SK-N-SH (cell line): ENCODE measurements around the gene ARPC2. TPM values are rescaled to one million over a fixed set of nuclear protein-coding genes. Genes with fewer than 3 reads are reported as not detected.
A peak's percentile ranks its signal among the peaks of the same experiment; 100 is the strongest.

Experiments used
- CTCF ChIA-PET: fragments of 300-600, 350-600 bp; formaldehyde crosslinking; extraction: SDS; loops from one replicate; lab custom pipeline; 2021; lab: Yijun Ruan, JAX
- POLR2A ChIA-PET: fragments of 350-600 bp; sonication (Branson Sonifier 250); formaldehyde crosslinking; extraction: SDS; loops from one replicate; lab custom pipeline; 2020; ENCODE audit warnings: antibody characterized with exemption, inconsistent platforms; lab: Yijun Ruan, JAX
- DNase-seq: peaks from one replicate; pipeline ENCODE4 v3.0.0; 2012
- H2AFZ ChIP-seq: fragments of 200-600 bp; sonication (generic); 2 replicates; pipeline ENCODE4 v1.8.1; 2016; ENCODE audit warnings: antibody characterized with exemption, mild to moderate bottlenecking, low read depth
- H3F3A ChIP-seq: fragments of 200-600 bp; sonication (generic); replicated peaks from 2 replicates; pipeline ENCODE3; 2016; ENCODE audit warnings: antibody characterized with exemption, mild to moderate bottlenecking; ENCODE audit not compliant: insufficient read depth
- H3K27ac ChIP-seq, 2 experiments: fragments of 200-500 bp in 1 of 2; fragments of 200-600 bp in 1 of 2; sonication (Bioruptor generic) in 1 of 2; sonication (generic), shearing (Covaris generic) in 1 of 2; 2 replicates each; pipeline versions ENCODE4 v1.5.1 to v1.6.1; 2014 to 2016; ENCODE audit warnings: low read depth in 2 of 2, inconsistent platforms in 1 of 2, low read length in 1 of 2, mild to moderate bottlenecking in 1 of 2, mixed read lengths in 1 of 2
- H3K27me3 ChIP-seq: fragments of 200-600 bp; sonication (generic), shearing (Covaris generic); 2 replicates; pipeline ENCODE4 v1.6.1; 2016; ENCODE audit warnings: mixed run types; ENCODE audit not compliant: insufficient read depth
- H3K36me3 ChIP-seq, 2 experiments: fragments of 200-500 bp in 1 of 2; fragments of 200-600 bp in 1 of 2; sonication (Bioruptor generic) in 1 of 2; sonication (generic) in 1 of 2; replicated peaks in 1 of 2; 2 replicates each; pipeline versions ENCODE3 to v1.5.1; 2014 to 2016; ENCODE audit warnings: low read length in 1 of 2, mild to moderate bottlenecking in 1 of 2; ENCODE audit not compliant: insufficient read depth in 2 of 2, control insufficient read depth in 1 of 2
- H3K4me1 ChIP-seq, 2 experiments: fragments of 200-500 bp in 1 of 2; fragments of 200-600 bp in 1 of 2; sonication (Bioruptor generic) in 1 of 2; sonication (generic), shearing (Covaris generic) in 1 of 2; 2 replicates each; pipeline versions ENCODE4 v1.5.1 to v1.6.1; 2014 to 2016; ENCODE audit warnings: low read depth in 1 of 2, low read length in 1 of 2, mixed run types in 1 of 2; ENCODE audit not compliant: insufficient read depth in 2 of 2, control insufficient read depth in 1 of 2
- H3K4me2 ChIP-seq: fragments of 200-600 bp; sonication (generic), shearing (Covaris generic); 2 replicates; pipeline ENCODE4 v1.6.1; 2017; ENCODE audit warnings: mixed run types
- H3K4me3 ChIP-seq, 2 experiments: fragments of 200-500 bp in 1 of 2; fragments of 200-600 bp in 1 of 2; sonication (Bioruptor generic) in 1 of 2; sonication (generic), shearing (Covaris generic) in 1 of 2; 2 replicates each; pipeline versions ENCODE4 v1.5.1 to v1.8.1; 2014 to 2016; ENCODE audit warnings: low read depth in 2 of 2, inconsistent platforms in 1 of 2, low read length in 1 of 2, mild to moderate bottlenecking in 1 of 2, mixed read lengths in 1 of 2, moderate library complexity in 1 of 2
- H3K79me2 ChIP-seq: fragments of 200-600 bp; sonication (generic); 2 replicates; pipeline ENCODE4 v1.8.1; 2017; ENCODE audit warnings: mild to moderate bottlenecking; ENCODE audit not compliant: insufficient read depth
- H3K9ac ChIP-seq: fragments of 200-600 bp; sonication (generic); 2 replicates; pipeline ENCODE4 v1.6.1; 2017; ENCODE audit warnings: mixed run types
- H3K9me2 ChIP-seq: fragments of 200-600 bp; sonication (generic); 2 replicates; pipeline ENCODE4 v1.6.1; 2017; ENCODE audit warnings: mixed run types
- H3K9me3 ChIP-seq: fragments of 200-600 bp; sonication (generic); 2 replicates; pipeline ENCODE4 v1.6.1; 2017; ENCODE audit warnings: mixed run types, mild to moderate bottlenecking, moderate library complexity
- H4K20me1 ChIP-seq: fragments of 200-600 bp; sonication (generic); 2 replicates; pipeline ENCODE4 v1.6.1; 2017; ENCODE audit warnings: mild to moderate bottlenecking, mixed run types; ENCODE audit not compliant: insufficient read depth
- CHD2 ChIP-seq: fragments of 150-350 bp; IDR thresholded peaks from 2 replicates; pipeline ENCODE4 v1.6.1; 2018; ENCODE audit warnings: low read length; ENCODE audit not compliant: partially characterized antibody
- CTCF ChIP-seq: fragments of 200-600 bp; sonication (generic); IDR thresholded peaks from 2 replicates; pipeline ENCODE4 v1.6.1; 2017; ENCODE audit warnings: antibody characterized with exemption, mild to moderate bottlenecking, moderate library complexity
- EP300 ChIP-seq, 2 experiments: IDR thresholded peaks; 2 replicates each; pipeline versions ENCODE4 v1.4.0 to v1.6.1; 2012; ENCODE audit warnings: borderline replicate concordance in 1 of 2, low read depth in 1 of 2, low read length in 1 of 2
- EZH2phosphoT487 ChIP-seq: fragments of 200-600 bp; sonication (generic); IDR thresholded peaks from 2 replicates; pipeline ENCODE4 v1.6.1; 2017; ENCODE audit warnings: low read depth, mixed run types, mild to moderate bottlenecking, antibody characterized with exemption, moderate library complexity, borderline replicate concordance
- FOXM1 ChIP-seq: IDR thresholded peaks from 2 replicates; pipeline ENCODE4 v1.4.0; 2012; ENCODE audit warnings: low read depth, mild to moderate bottlenecking
- GABPA ChIP-seq: IDR thresholded peaks from 2 replicates; pipeline ENCODE4 v1.4.0; 2012; ENCODE audit warnings: low read depth, mild to moderate bottlenecking
- MEF2A ChIP-seq: IDR thresholded peaks from 2 replicates; pipeline ENCODE4 v1.4.0; 2012; ENCODE audit warnings: low read depth, borderline replicate concordance
- MXI1 ChIP-seq: IDR thresholded peaks from 2 replicates; pipeline ENCODE4 v1.6.1; 2012; ENCODE audit warnings: mild to moderate bottlenecking, low read depth, low read length, improper control_type of control experiment
- NFIC ChIP-seq: IDR thresholded peaks from 2 replicates; pipeline ENCODE4 v1.4.0; 2012; ENCODE audit warnings: borderline replicate concordance
- POLR2AphosphoS5 ChIP-seq: IDR thresholded peaks from 2 replicates; pipeline ENCODE4 v1.6.1; 2012; ENCODE audit warnings: low read depth, low read length
- RAD21 ChIP-seq: IDR thresholded peaks from 2 replicates; pipeline ENCODE4 v1.6.1; 2012; ENCODE audit warnings: mild to moderate bottlenecking, low read length
- REST ChIP-seq: IDR thresholded peaks from 2 replicates; pipeline ENCODE4 v1.6.1; 2012; ENCODE audit warnings: mild to moderate bottlenecking, low read depth, low read length, moderate library complexity
- SIN3A ChIP-seq: IDR thresholded peaks from 2 replicates; pipeline ENCODE4 v1.6.1; 2012; ENCODE audit warnings: low read depth, mild to moderate bottlenecking, low read length, moderate library complexity, borderline replicate concordance
- TEAD4 ChIP-seq: IDR thresholded peaks from 2 replicates; pipeline ENCODE4 v1.4.0; 2012; ENCODE audit warnings: mild to moderate bottlenecking, borderline replicate concordance; ENCODE audit not compliant: insufficient read depth
- YY1 ChIP-seq: IDR thresholded peaks from 2 replicates; pipeline ENCODE4 v1.4.0; 2012; ENCODE audit warnings: low read depth, mild to moderate bottlenecking
- WGBS: methylation state at CpG from one replicate; pipeline ENCODE4 v1.1.6; 2017; ENCODE audit warnings: low lambda C conversion rate; 5-methylcytosine and 5-hydroxymethylcytosine counted together
- polyA plus RNA-seq, 3 experiments: library from polyadenylated mRNA; depleted of rRNA; stranded (reverse); fragments of >200 nt; gene quantifications; 2 replicates each; pipeline ENCODE4 v1.2.3, GENCODE V29; 2012
- TF ChIP-seq, protein P1 (sequence below): fragments of 150-350 bp; IDR thresholded peaks from 2 replicates; pipeline ENCODE4 v1.6.1; 2016; ENCODE audit warnings: mild to moderate bottlenecking, low read depth, low read length

ARPC2 gene
- polyA plus RNA-seq, 1 of the 3 experiments (the other 2 are of a cell fraction), result 319 TPM

DNA sequence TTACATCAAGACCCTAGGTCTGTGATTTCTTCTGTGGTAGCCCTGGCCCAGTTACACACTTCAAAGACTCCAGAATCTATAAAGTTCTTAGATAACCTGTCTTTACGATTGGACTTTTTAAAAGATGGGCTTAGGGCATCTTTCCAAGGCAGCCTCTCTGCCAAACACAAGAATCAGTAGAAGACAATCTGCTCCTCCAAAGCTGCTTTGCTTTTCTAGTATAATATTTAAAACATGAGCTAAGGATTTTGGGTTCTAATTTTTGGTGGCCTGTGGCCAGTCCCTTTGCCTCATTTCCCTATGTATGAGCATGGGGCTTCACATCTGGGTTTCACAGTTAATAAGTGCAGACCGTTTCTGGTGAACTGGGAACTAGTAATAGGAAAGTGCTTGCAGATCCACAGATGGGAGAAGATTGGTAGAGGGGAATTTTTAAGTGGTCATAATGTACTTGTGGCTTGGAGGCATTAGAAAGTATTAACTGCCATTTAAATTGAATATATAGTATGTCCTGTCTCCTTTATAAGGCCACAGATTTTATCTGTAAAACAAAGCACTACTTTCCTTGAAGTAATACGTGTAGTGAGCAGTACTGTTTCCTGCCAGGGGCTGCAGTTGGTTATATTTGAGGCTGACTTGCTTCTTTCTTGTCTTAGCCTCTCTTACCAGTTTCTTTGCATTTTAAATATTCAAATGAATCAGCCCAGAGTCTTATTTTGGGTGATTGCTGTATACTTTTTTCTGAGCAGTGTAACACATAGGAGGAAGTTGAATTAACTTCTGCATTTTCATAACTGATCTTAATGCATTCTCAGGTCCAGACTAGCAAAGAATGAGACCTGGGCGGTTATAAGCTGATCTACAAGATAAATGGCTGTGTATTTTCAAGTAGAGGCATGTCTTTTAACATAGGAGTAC, 1.5 kb downstream of the ARPC2 start:
- H3K9ac ChIP-seq, result peak overlapping the region; percentile 96
- peak overlapping the region; percentile 83 to 94 for H3K4me3 ChIP-seq
- H3K4me2 ChIP-seq, result peak overlapping the region; percentile 84
- peaks cover 57% of the 10 kb centered on the region for H4K20me1 ChIP-seq
- H3K9me3 ChIP-seq, result no peaks in the 10 kb centered on the region
- ChIA-PET POLR2A (interaction anchor here (0.9 kb wide), 1 partner anchor 10 kb away, joined by 3 read pairs; no protein-coding TSS in a partner anchor), CTCF (interaction anchor here (1.0 to 1.1 kb wide), 3 partner anchors 30 to 36 kb away, joined by 3 read pairs; no protein-coding TSS in a partner anchor)
- no peaks in the 10 kb centered on the region for H3K27me3 ChIP-seq
- peak overlapping the region; percentile 87 to 94; a peak in 3 of 4 replicates for H3K27ac ChIP-seq
- WGBS, result 13% methylated on average over 4 of the region's 4 CpGs
- H3K9me2 ChIP-seq, result no peaks in the 10 kb centered on the region
- peaks cover 70% of the 10 kb centered on the region for H3K79me2 ChIP-seq
- H2AFZ ChIP-seq, result no peak overlapping the region
- peaks cover 26 to 27% of the 10 kb centered on the region in 2 experiments for H3K36me3 ChIP-seq
- H3K4me1 ChIP-seq, result peaks cover 20 to 28% of the 10 kb centered on the region in 2 experiments
- TF ChIP-seq SIN3A, result no peak
- peak in 1 of 2 experiments; percentile 16; a peak in 1 of 4 replicates for TF ChIP-seq EP300 (IDR thresholded peaks at IDR 0.05; ENCODE audit: borderline replicate concordance in 1 of 2, low read depth in 1 of 2, low read length in 1 of 2)
- no peak for TF ChIP-seq FOXM1
- peak; percentile 32; the same call in 1 of the 2 replicates for TF ChIP-seq MXI1
- TF ChIP-seq, all 33 proteins: peak for 2
- H3F3A ChIP-seq, result peaks cover 8% of the 10 kb centered on the region
- peak; percentile 58 for DNase-seq

DNA sequence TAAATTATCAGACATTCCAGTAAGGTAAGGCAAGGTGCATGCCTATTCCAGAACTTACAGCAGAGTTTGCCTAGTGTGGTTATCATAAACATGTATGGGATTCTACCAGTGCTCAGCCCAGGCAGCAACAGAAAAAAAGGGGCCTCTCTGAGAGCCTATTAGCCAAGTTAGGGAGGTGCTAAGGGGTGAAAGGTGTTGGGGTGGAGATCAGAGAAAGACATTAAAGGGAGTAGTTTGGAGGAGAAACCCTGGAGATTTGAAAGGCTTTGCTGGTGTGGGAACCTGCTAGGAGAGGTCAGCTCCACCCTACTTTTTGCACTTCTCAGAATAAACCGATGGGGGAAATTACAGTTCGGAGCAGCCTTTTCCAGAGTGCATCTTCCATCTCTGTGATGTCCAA, 2.9 kb downstream of the ARPC2 start:
- H3K79me2 ChIP-seq, result peaks cover 84% of the 10 kb centered on the region
- ChIA-PET CTCF (interaction anchor here (1.0 to 3.2 kb wide), 3 partner anchors 11 to 176 kb away, joined by 3 to 14 read pairs (median 5); no protein-coding TSS in a partner anchor), POLR2A (no interaction called here)
- peak overlapping the region in 1 of 2 experiments; percentile 22; a peak in 1 of 4 replicates for H3K27ac ChIP-seq
- no peaks in the 10 kb centered on the region for H3K9me2 ChIP-seq
- H3K4me3 ChIP-seq, result peak overlapping the region in 1 of 2 experiments; percentile 83; a peak in 2 of 4 replicates
- DNase-seq, result no peak
- H3K4me1 ChIP-seq, result peaks cover 20 to 33% of the 10 kb centered on the region in 2 experiments
- H3K9me3 ChIP-seq, result no peaks in the 10 kb centered on the region
- no peaks in the 10 kb centered on the region for H3K27me3 ChIP-seq
- peaks cover 38 to 40% of the 10 kb centered on the region in 2 experiments for H3K36me3 ChIP-seq
- H3K4me2 ChIP-seq, result peak overlapping the region; percentile 84
- 0 out of 2 replicates have a peak overlapping the region, but pooled peaks have one; percentile 96 for H3K9ac ChIP-seq
- WGBS, result 94% methylated on average over 2 of the region's 2 CpGs
- H3F3A ChIP-seq, result peaks cover 8% of the 10 kb centered on the region
- TF ChIP-seq MXI1 (no peak), GABPA (no peak), YY1 (no peak), RAD21 (no peak), NFIC (no peak), MEF2A (no peak), POLR2AphosphoS5 (no peak), EZH2phosphoT487 (no peak), CTCF (no peak), REST (no peak), TEAD4 (no peak), CHD2 (no peak)
- TF ChIP-seq, protein P1, sequence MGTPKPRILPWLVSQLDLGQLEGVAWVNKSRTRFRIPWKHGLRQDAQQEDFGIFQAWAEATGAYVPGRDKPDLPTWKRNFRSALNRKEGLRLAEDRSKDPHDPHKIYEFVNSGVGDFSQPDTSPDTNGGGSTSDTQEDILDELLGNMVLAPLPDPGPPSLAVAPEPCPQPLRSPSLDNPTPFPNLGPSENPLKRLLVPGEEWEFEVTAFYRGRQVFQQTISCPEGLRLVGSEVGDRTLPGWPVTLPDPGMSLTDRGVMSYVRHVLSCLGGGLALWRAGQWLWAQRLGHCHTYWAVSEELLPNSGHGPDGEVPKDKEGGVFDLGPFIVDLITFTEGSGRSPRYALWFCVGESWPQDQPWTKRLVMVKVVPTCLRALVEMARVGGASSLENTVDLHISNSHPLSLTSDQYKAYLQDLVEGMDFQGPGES, result no peak
- peaks cover 71% of the 10 kb centered on the region for H4K20me1 ChIP-seq
- H2AFZ ChIP-seq, result no peak overlapping the region
